Measurements from ENCODE around the gene RAI14. TPM values are rescaled to one million over a fixed set of nuclear protein-coding genes. Genes with fewer than 3 reads are reported as not detected.

The RAI14 gene
- total RNA-seq, 1 experiment from 2014 or later, result 71.5 TPM

GRCh38 chr5:34648840-34649158, 7.3 kb upstream of the RAI14 start:
- ChIA-PET POLR2A (no interaction called here), CTCF (no interaction called here)
- H3K4me1 ChIP-seq, result peaks cover 6% of the 10 kb centered on the region
- H3K4me3 Mint-ChIP-seq (ENCODE audit: unreplicated experiment), result no peak overlapping the region
- no peak overlapping the region for H3K27ac Mint-ChIP-seq (ENCODE audit: unreplicated experiment)
- intact Hi-C loops (cut with micrococcal nuclease; ENCODE audit: unreplicated experiment), result no loop called here
- H3K27me3 Mint-ChIP-seq (ENCODE audit: insufficient read depth, unreplicated experiment), result no peaks in the 10 kb centered on the region
- no peaks in the 10 kb centered on the region for H3K9me3 Mint-ChIP-seq (ENCODE audit: unreplicated experiment)
- no peak overlapping the region for H3K4me3 ChIP-seq (ENCODE audit: low read depth, low read length)
- no peaks in the 10 kb centered on the region for H3K36me3 Mint-ChIP-seq (ENCODE audit: insufficient read depth, unreplicated experiment)
- H3K4me1 Mint-ChIP-seq (ENCODE audit: low read depth, unreplicated experiment), result peaks cover 16% of the 10 kb centered on the region
- H3K9me3 ChIP-seq, result no peaks in the 10 kb centered on the region
- DNase-seq, result no peak
- H3K36me3 ChIP-seq (ENCODE audit: control insufficient read depth, insufficient read depth, low read length), result no peaks in the 10 kb centered on the region
- H3K27me3 ChIP-seq (replicated peaks; ENCODE audit: control insufficient read depth, insufficient read depth, low read length), result no peaks in the 10 kb centered on the region
- BruUV-seq (replicated peaks), result no TSS peak
- no peak for TF ChIP-seq CTCF (IDR thresholded peaks at IDR 0.05; ENCODE audit: insufficient read depth in 1 of 2, low read depth in 1 of 2, low read length in 1 of 2, severe bottlenecking in 1 of 2, unreplicated experiment in 1 of 2)

DNA sequence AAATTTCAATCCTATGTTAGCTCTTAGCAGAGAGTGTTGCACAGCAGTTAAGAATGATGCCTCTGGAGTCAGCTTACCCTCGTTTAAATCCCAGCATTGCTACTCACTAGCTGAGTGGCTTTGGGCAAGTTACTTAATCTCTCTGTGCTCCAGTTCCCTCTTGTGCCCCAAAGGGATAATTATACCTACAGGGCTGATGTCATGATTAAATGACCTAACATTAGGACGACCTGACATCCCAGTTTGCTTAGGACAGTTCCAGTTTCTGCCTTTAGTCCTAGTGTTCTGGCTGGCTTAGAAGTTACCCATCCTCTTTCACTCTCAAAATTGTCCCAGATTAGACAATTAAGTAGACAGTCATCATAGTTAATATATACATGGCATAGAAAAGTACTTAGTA, 4.3 kb upstream of the RAI14 start:
- ChIA-PET POLR2A (no interaction called here), CTCF (no interaction called here)
- no TSS peak for BruUV-seq (replicated peaks)
- intact Hi-C loops (cut with micrococcal nuclease; ENCODE audit: unreplicated experiment), result no loop called here
- Mint-ChIP-seq H3K27me3 (ENCODE audit: insufficient read depth, unreplicated experiment) (no peaks in the 10 kb centered on the region), H3K9me3 (ENCODE audit: unreplicated experiment) (no peaks in the 10 kb centered on the region), H3K27ac (ENCODE audit: unreplicated experiment) (no peak overlapping the region), H3K36me3 (ENCODE audit: insufficient read depth, unreplicated experiment) (no peaks in the 10 kb centered on the region), H3K4me3 (ENCODE audit: unreplicated experiment) (no peak overlapping the region), H3K4me1 (ENCODE audit: low read depth, unreplicated experiment) (peaks cover 14% of the 10 kb centered on the region)
- Histone ChIP-seq H3K36me3 (ENCODE audit: control insufficient read depth, insufficient read depth, low read length) (no peaks in the 10 kb centered on the region), H3K4me3 (ENCODE audit: low read depth, low read length) (no peak overlapping the region), H3K9me3 (no peaks in the 10 kb centered on the region), H3K4me1 (peaks cover 5% of the 10 kb centered on the region; the same call in 1 of the 2 replicates), H3K27me3 (replicated peaks; ENCODE audit: control insufficient read depth, insufficient read depth, low read length) (no peaks in the 10 kb centered on the region)
- TF ChIP-seq CTCF (IDR thresholded peaks at IDR 0.05; ENCODE audit: insufficient read depth in 1 of 2, low read depth in 1 of 2, low read length in 1 of 2, severe bottlenecking in 1 of 2, unreplicated experiment in 1 of 2), result no peak
- DNase-seq, result no peak

DNA sequence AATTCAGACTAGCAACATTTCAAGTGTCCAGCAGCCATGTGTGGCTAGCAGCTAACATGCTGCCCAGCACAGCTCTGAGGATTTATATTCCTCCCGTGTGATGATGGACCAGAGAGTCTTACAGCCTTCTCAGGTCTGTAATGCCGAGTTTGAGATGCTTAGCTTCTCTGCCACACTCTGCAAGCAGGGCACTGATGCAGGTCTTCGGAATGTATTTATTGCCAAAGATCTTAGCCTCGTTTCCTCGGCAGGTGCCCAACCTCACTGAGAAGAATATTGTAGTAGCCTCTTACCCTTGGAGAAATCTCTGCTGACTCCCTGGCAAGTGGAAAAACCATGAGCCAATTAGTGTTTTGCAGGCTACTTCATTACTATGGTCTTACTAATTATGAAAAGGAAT, 3.7 kb upstream of the RAI14 start:
- Mint-ChIP-seq H3K9me3 (ENCODE audit: unreplicated experiment) (no peaks in the 10 kb centered on the region), H3K27me3 (ENCODE audit: insufficient read depth, unreplicated experiment) (no peaks in the 10 kb centered on the region), H3K4me3 (ENCODE audit: unreplicated experiment) (no peak overlapping the region), H3K27ac (ENCODE audit: unreplicated experiment) (no peak overlapping the region), H3K4me1 (ENCODE audit: low read depth, unreplicated experiment) (peaks cover 14% of the 10 kb centered on the region), H3K36me3 (ENCODE audit: insufficient read depth, unreplicated experiment) (no peaks in the 10 kb centered on the region)
- intact Hi-C loops (cut with micrococcal nuclease; ENCODE audit: unreplicated experiment), result no loop called here
- no peak overlapping the region for H3K4me3 ChIP-seq (ENCODE audit: low read depth, low read length)
- no peaks in the 10 kb centered on the region for H3K36me3 ChIP-seq (ENCODE audit: control insufficient read depth, insufficient read depth, low read length)
- H3K9me3 ChIP-seq, result no peaks in the 10 kb centered on the region
- TF ChIP-seq CTCF (IDR thresholded peaks at IDR 0.05; ENCODE audit: insufficient read depth in 1 of 2, low read depth in 1 of 2, low read length in 1 of 2, severe bottlenecking in 1 of 2, unreplicated experiment in 1 of 2), result no peak
- BruUV-seq (replicated peaks), result no TSS peak
- CTCF ChIA-PET, result no interaction called here
- H3K27me3 ChIP-seq (replicated peaks; ENCODE audit: control insufficient read depth, insufficient read depth, low read length), result no peaks in the 10 kb centered on the region
- POLR2A ChIA-PET, result interaction anchor here (0.6 kb wide), 1 partner anchor 26 kb away, joined by 5 read pairs; no protein-coding TSS in a partner anchor
- no peak for DNase-seq
- H3K4me1 ChIP-seq, result peaks cover 5% of the 10 kb centered on the region; the same call in 1 of the 2 replicates
